Stimulated activated CD8-positive, alpha-beta memory T cell treated with anti-CD3 and anti-CD28 coated beads, Interleukin-15, amount 100 ng/mL, for 4 hours (primary cell): ENCODE data around the gene TPST1.
"Not testable (repeated sequence)": the region's sequence is repeated elsewhere in the genome, so short reads cannot be mapped to it uniquely, and the experiment has no call there.

ENCODE experiments used
- DNase-seq, 2 donors: peaks; one replicate each; pipeline ENCODE4 v3.0.0-alpha.2; 2020; ENCODE audit warnings: low read depth in 2 of 2

The TPST1 gene

DNA sequence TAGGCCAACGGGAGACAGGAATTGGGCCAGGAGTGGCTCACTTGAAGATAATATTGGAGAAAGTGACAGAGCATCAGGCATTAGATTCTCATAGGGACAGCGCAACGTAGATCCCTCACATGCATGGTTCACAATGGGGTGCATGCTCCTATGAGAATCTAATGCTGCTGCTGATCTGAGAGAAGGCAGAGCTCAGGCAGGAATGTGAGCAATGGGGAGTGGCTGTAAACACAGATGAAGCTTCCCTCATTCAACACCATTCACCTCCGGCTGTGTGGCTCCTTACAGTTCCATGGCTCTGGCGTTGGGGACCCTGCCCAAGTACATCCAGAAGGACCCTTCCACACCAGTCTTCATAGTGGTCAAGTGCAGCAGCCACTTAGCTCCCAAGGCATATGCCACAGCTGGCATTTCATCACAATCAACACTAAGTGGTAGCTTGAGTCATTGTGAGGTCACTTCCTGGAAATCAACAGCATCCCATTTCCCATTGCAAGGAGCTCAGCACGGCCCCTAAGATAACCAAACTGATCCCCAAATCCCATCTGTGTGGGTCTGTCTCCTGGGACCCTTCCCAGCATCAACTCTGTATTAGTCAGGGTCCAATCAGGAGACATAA lies 174.5 kb downstream of the TPST1 start:
- no peak for DNase-seq

DNA sequence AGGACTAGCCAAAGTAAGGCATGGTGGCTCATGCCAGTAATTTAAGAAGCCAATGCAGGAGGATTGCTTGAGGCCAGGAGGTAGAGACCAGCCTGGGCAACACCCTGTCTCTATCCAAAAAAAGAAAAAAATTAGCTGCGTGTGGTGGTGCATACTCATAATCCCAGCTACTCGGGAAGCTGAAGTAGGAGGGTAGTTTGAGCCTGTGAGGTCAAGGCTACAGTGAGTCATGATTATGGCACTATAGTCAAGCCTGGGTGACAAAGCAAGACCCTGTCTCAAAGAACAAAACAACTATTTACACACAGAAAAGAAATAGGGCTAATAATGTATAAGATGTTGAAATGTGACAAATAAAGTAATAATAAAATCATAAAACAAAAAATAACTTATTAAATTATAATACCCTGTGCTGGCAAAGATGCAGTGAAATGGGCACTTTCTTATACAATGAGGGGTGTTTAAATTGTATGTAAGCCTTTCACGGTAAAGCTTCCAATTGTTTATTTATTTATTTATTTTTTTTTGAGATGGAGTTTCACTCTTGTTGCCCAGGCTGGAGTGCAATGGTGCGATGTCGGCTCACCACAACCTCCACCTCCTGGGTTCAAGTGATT lies 175.2 kb downstream of the TPST1 start:
- DNase-seq: no peak

DNA sequence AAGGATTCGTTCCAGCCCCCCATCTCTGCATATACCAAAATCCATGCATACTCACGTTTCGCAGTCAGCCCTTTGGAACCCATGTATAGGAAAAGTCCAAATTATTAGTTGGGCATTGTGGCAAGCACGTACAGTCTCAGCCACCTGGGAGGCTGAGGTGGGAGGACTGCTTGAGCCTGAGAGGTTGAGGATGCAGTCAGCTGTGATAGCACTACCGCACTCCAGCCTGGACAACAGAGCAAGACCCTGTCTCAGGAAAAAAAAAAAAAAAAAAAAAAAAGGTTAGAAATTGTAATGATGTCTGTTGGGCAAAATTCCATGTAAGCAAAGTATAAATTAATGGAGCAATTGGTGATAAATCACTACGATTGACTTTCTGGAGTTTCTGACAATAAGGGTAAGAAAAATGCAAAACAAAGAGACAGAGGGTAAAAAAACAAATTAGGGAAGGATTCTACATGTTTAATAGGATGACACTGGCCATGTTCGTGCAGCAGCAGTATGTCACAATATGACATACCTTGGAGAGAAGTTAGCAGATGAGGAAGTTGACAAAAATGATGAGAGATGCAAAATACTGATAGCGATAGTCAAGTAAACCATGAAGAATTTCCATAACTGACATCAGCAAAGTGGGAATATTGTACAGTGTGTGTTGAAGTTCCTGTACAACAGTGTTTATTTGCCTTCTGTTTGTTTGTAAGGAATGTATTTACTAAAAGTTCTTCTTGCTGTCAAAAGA lies 177.2 kb downstream of the TPST1 start:
- not testable (repeated sequence) for DNase-seq

DNA sequence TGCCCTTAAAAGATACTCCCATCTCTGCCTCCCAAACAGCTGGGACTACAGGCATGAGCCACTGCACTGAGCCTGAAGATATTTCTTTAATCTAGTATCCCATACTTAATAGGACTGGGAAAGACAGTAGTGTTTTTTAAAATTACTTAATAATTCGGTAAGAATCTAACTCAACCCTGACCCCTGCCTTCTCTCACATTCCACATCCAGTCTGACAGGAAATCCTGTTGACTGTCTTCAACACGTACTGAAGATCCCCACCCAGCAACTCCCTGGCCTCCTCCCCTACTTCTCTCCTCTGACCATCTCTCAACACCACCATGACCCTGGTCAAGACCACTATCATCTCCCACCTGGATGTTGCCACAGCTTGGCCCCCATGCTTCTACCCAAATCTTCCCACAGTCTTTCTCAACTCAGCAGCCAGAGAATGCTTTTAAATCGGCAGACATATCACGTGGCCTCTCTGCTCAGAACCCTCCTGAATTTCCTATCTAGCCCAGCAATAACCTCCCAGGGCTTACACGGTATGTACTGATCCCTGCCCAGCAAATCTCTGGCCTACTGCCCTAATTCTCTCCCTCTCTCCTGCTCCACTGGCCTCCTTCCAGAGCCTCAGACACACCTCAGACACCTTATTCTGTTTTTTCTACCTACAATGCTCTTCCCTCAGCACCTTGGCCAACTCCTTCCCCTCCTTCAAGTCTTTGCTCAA lies 180.2 kb downstream of the TPST1 start:
- DNase-seq: not testable (repeated sequence)

DNA sequence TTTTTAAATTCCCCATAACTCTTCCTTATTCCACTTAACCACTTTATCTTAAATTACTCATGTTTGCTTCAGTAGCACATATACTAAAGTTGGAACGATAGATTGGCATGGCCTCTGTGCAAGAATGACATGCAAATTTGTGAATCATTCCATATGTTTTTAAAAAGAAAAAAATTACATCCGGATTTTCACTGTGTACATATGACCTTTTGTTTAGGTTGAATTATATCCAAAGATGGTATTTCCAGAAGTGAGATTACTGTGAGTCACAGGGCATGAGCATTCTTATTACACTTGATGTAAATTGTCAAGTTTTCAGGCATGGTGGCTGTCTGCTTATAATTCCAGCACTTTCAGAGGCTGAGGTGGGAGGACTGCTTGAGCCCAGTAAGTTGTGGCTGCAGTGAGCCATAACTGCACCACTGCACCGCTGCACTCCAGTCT lies 190.0 kb downstream of the TPST1 start:
- not testable (repeated sequence) for DNase-seq

DNA sequence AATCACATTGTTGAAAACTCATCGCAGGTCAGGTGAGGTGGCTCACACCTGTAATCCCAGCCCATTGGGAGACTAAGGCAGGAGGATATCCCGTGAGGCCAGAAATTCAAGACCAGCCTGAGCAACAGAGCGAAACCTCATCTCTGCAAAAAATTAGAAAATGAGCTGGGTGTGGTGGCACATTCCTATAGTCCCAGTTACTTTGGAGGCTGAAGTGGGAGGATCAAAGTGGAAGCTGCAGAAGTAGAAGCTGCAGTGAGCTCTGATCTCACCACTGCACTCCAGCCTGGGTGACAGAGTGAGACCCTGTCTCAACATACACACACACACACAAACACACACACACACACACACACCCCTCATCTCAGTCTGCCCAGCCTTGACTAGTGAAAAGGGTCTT lies 190.9 kb downstream of the TPST1 start:
- not testable (repeated sequence) for DNase-seq

DNA sequence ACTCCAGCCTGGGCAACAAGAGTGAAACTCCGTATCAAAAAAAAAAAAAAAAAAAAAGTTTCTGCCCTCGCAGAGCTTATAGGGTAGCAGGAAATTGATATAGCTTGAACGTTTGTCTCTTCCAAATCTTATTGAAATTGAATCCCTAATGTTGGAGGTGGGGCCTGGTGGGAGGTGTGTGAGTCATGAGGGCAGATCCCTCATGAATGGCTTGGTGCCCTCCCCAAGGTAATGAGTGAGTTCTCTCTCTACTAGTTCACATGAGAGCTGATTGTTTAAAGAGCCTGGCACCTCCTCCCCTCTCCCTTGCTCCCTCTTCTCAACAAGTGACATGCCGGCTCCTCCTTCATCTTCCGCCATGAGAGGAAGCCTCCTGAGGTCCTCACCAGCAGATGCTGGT lies 193.7 kb downstream of the TPST1 start:
- DNase-seq: not testable (repeated sequence)

DNA sequence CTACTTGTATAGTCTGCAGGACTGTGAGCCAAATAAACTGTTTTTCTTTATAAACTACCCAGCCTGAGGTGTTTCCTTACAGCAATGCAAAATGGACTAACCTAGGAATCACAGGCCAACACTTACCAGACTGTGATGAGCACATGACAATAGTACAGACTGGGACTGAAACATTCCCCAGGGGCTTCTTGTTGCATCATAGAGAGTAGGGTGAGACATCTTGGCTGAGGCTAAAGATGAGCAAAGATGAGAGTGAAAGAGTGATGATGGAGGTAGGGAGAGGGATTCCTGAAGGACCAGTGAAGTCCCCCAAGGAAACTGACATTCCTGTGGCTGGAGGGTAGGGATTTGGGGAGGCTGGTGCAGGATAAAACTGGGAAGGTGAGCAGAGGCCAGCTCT lies 194.4 kb downstream of the TPST1 start:
- DNase-seq: no peak

DNA sequence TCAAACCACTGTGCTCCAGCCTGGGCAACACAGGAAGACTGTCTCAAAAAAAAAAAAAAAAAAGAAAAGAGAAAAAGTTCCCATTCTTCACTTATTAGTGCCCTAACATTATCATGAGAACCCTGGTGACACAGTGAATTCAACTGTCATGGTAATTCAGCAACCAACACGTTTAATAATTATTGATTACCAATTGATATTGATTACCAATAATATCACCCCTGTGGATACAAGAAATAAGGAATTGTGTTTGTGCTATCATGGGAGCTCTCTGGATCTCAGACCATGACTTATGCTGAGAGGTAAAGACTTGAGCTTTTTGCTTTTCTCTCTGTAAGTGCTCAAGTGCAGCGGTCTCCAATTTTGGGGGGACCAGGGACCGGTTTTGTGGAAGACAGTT lies 195.3 kb downstream of the TPST1 start:
- DNase-seq: no peak

DNA sequence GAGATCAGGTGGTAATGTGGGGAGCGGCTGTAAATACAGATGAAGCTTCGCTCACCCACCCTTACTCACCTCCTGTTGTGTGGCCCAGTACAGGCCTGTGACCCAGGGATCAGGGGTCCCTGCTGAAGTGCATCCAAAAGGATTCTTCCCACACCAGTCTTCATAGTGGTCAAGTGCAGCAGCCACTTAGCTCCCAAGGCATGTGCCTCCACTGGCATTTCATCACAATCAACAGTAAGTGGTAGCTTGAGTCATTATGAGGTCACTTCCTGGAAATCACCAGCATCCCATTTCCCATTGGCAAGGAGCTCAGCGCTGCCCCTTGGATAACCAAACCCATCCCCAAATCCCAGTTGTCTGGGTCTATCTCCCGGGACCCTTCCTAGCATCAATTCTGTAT lies 196.0 kb downstream of the TPST1 start:
- not testable (repeated sequence) for DNase-seq

DNA sequence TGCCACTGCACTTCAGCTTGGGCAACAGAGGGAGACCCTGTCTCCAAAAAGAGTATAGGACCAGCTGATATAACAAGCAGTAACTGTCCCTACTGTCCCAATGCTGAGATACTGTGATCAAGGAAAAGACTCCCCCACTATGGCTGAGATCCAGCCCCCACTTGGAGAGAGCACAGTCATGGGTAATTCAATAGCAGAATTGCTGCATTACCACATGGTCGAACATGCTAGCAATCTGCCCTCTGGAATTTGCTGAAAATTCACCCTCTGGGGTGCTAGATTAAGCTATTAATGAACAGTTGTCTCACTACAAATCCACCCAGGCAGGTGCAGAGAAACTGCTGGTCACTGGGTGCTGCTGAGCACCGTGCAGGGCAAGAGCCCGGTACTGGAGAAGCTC lies 196.8 kb downstream of the TPST1 start:
- not testable (repeated sequence) for DNase-seq

DNA sequence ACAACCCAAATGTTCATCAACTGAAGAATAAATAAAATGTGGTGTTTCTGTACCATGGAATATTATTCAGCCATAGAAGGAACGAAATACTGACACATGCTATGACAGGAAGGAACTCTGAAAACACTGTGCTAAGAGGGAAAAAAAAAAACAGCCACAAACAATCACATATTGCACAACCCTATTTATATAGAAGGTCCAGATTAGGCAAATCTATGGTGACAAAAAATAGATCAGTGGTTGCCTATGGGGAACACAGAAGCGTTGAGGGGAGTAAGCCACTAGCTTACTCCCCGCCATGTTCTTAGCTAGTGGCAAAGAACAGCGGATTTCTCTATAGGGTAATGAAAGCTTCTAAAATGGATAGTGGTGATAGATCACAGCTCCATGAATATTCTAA lies 198.4 kb downstream of the TPST1 start:
- DNase-seq: no peak

DNA sequence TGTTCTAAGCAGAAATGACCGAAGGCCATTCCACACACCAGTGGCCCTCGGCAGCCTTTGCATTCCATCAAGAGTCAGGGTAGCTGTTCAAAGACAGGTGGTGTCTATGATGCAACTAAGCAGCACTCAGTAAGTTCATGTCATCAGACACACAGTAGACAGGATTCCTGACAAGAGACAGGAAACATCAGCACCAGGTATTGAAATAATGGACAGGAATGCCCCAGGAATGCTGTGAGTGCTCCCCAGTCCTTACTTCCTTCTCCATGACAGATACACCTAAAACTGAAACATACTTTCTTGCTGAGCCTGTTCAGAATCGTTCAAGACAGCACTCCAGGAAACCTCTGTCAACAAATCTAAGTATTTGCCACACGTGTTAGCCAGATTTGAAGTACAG lies 204.4 kb downstream of the TPST1 start:
- DNase-seq: no peak
